ENCODE results near the gene C19orf12. TPM values are rescaled to one million over a fixed set of nuclear protein-coding genes. Genes with fewer than 3 reads are reported as not detected.

Gene C19orf12
- total and polyA plus RNA-seq, 2 of the 13 experiments (the other 11 are each of a cell fraction or from before 2014, with no cell fraction given) = 17.7 to 34.4 TPM

- TF ChIP-seq KMT2A (CRISPR knock-in tag; IDR thresholded peaks at IDR 0.05) (no peak), CENPT (CRISPR knock-in tag; IDR thresholded peaks at IDR 0.05; ENCODE audit: low read depth) (no peak), MATR3 (CRISPR knock-in tag; IDR thresholded peaks at IDR 0.05) (no peak), FOXP4 (CRISPR knock-in tag; IDR thresholded peaks at IDR 0.05) (no peak), NFKB2 (CRISPR knock-in tag; IDR thresholded peaks at IDR 0.05; ENCODE audit: borderline replicate concordance) (no peak; the same call in 1 of the 2 replicates), NFE2L2 (IDR thresholded peaks at IDR 0.05; ENCODE audit: low read length) (no peak), ZNF562 (CRISPR knock-in tag; IDR thresholded peaks at IDR 0.05; ENCODE audit: borderline replicate concordance) (no peak), MYNN (CRISPR knock-in tag; IDR thresholded peaks at IDR 0.05; ENCODE audit: low read depth) (no peak), HNRNPH1 (optimal IDR thresholded peaks at IDR 0.05; ENCODE audit: low read depth, low read length) (no peak), CBX1 (IDR thresholded peaks at IDR 0.05; ENCODE audit: low read depth) (no peak), ZNF326 (CRISPR knock-in tag; IDR thresholded peaks at IDR 0.05; ENCODE audit: borderline replicate concordance) (no peak), ZNF687 (CRISPR knock-in tag; IDR thresholded peaks at IDR 0.05) (peak; percentile 61), SETDB1 (CRISPR knock-in tag; IDR thresholded peaks at IDR 0.05; ENCODE audit: borderline replicate concordance) (no peak), NFYC (CRISPR knock-in tag; IDR thresholded peaks at IDR 0.05) (peak; percentile 57), XBP1 (CRISPR knock-in tag; IDR thresholded peaks at IDR 0.05) (no peak), KDM5B (CRISPR knock-in tag; IDR thresholded peaks at IDR 0.05; ENCODE audit: borderline replicate concordance) (peak; percentile 31; the same call in 1 of the 2 replicates), MEF2D (CRISPR knock-in tag; IDR thresholded peaks at IDR 0.05) (no peak), KDM4B (CRISPR knock-in tag; IDR thresholded peaks at IDR 0.05) (0 out of 2 replicates have a peak, but pooled peaks have one; percentile 28), ZNF235 (CRISPR knock-in tag; IDR thresholded peaks at IDR 0.05; ENCODE audit: borderline replicate concordance) (no peak), ZNF20 (CRISPR knock-in tag; IDR thresholded peaks at IDR 0.05) (no peak), FOXJ3 (CRISPR knock-in tag; IDR thresholded peaks at IDR 0.05; ENCODE audit: borderline replicate concordance) (no peak), ZFP90 (CRISPR knock-in tag; IDR thresholded peaks at IDR 0.05; ENCODE audit: borderline replicate concordance) (no peak; the same call in 1 of the 2 replicates), LRRFIP1 (CRISPR knock-in tag; conservative IDR thresholded peaks at IDR 0.05) (no peak)
Measured at GRCh38 chr19:29665215-29665825, 49.7 kb downstream of the C19orf12 start, which contains the start of gene PLEKHF1 (continued).
